Fibroblast of the aortic adventitia (primary cell): Measurements from ENCODE around the gene C1RL. TPM values are rescaled to one million over a fixed set of nuclear protein-coding genes. Genes with fewer than 3 reads are reported as not detected.
A peak's percentile ranks its signal among the peaks of the same experiment; 100 is the strongest.

Source experiments
- DNase-seq: peaks from one replicate; pipeline ENCODE4 v3.0.0-alpha.2; 2010; ENCODE audit warnings: low read depth
- H3K4me3 ChIP-seq: 2 replicates; pipeline ENCODE4 v1.5.1; 2011; ENCODE audit warnings: low read depth, mild to moderate bottlenecking, control low read depth, low read length, moderate library complexity
- total RNA-seq: library from RNA; depleted of rRNA; stranded (reverse); fragments of >200 nt; gene quantifications from 2 replicates; pipeline ENCODE4 v1.2.3, GENCODE V29; 2012; ENCODE audit warnings: low replicate concordance
- TF ChIP-seq, protein P1 (sequence below): IDR thresholded peaks from 2 replicates; pipeline ENCODE4 v1.5.1; 2011; ENCODE audit warnings: mild to moderate bottlenecking, low read length, control low read depth, inconsistent platforms; ENCODE audit not compliant: insufficient read depth

The C1RL gene
- total RNA-seq, 1 donor = 50.6 TPM

DNA sequence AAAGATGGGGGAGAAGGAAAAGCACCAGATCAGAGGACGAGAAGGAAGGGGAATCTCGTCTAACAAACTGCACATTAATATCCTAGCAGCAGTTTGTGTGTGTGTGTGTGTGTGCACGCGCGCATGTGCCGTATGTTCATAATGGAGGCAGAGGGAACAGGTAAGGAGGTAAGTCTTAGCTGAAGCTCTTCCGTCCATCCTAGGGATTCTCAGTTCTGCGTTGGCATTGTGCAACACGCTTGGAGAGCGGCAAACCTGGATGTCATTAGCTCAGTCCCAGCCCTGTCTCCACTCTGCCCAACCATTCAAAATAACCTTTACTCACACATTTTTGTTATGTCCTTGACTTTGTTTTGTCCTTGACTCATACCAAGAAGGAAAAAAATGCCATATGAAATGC is 15.1 kb downstream of the C1RL start:
- H3K4me3 ChIP-seq = no peak overlapping the region
- peak; percentile 56 for DNase-seq
- TF ChIP-seq, protein P1, sequence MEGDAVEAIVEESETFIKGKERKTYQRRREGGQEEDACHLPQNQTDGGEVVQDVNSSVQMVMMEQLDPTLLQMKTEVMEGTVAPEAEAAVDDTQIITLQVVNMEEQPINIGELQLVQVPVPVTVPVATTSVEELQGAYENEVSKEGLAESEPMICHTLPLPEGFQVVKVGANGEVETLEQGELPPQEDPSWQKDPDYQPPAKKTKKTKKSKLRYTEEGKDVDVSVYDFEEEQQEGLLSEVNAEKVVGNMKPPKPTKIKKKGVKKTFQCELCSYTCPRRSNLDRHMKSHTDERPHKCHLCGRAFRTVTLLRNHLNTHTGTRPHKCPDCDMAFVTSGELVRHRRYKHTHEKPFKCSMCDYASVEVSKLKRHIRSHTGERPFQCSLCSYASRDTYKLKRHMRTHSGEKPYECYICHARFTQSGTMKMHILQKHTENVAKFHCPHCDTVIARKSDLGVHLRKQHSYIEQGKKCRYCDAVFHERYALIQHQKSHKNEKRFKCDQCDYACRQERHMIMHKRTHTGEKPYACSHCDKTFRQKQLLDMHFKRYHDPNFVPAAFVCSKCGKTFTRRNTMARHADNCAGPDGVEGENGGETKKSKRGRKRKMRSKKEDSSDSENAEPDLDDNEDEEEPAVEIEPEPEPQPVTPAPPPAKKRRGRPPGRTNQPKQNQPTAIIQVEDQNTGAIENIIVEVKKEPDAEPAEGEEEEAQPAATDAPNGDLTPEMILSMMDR = no peak

DNA sequence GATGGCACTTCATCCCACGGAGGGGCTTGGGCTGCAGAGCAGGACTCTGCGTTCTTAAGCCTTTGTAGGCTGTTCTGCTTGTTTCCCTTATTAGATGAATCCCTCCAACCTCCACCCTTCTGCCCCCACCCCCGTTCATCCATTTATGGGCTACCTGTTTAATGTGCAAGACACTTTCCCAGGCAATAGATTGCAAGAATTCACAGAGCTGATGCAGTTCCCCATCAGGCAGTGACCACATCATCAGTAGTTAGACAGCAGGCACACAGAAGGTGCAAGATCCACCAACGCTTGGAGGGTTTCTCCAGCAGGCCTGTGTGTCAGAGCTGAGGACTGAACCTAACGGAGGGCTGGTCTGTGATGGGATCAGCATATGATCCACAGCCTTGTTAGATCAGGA is 15.5 kb downstream of the C1RL start:
- no peak for DNase-seq
- no peak overlapping the region for H3K4me3 ChIP-seq
- TF ChIP-seq, protein P1 = no peak

DNA sequence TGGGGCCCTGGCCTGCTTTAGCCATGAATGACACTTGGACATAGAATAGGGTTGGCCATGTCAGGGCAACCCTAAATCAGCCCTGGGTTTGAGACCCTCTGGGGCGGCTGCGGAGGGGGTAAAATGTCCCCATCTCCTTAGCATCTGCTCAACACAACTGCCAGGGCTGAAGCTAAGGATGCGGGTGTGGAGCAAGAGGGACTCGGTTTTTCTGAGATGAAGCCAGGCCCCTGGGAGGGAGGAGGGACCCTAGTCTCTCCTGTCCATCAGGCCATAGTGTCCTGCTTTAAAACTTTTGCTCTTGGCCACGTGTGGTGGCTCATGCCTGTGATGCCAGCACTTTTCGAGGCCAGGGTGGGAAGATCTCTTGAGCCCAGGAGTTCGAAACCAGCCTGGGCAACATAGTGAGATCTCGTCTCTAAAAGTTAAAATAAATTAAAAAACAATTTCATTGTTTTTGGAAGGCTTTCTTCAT is 16.0 kb downstream of the C1RL start:
- DNase-seq = no peak
- TF ChIP-seq, protein P1 = no peak
- H3K4me3 ChIP-seq = no peak overlapping the region

DNA sequence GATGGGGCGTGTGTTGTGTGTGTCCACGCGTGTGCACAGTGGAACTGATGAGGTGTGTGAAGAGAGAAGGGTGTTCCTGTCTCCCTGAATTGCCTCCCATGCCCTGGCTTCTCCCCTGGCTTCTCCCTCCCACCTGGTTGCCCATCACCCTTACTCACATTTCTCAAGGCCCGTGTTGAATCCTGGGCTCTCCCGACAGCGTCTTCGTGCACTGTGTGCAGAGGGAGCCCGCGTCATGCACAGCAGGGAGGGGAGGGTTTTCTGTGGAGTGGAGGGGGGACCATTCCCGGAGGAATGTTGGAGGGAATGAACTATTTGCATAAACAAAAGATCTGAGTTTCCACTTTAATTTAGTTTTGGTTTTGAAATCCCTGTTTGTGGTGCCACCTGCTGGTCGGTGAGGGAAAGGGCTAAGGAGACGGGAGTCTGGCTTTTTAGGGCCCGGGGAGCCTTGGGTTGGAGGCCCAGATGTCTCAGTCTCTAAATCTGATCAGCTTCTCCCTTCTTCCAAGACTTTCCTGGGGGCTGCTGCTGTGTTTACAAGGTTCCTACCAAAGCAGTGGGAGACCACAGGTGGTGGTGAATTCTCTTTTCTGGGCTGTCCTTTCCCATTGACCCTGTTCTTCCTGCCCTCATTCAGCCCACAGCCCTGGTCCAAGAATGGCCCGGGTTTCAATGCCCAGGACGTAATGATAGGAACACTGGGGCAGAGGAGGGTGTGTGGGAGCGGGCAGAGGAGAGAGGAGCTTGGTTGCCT is 16.6 kb downstream of the C1RL start, which contains the start of gene C1R:
C1R (minus strand) TSS at position 217 of the 757 bp plus-strand sequence; CDS start at position 160, 57 bp downstream.
- TF ChIP-seq, protein P1 = peak; percentile 92
- peak; percentile 97 for DNase-seq
- peak within 1 kb of the TSS; percentile 95 for H3K4me3 ChIP-seq

DNA sequence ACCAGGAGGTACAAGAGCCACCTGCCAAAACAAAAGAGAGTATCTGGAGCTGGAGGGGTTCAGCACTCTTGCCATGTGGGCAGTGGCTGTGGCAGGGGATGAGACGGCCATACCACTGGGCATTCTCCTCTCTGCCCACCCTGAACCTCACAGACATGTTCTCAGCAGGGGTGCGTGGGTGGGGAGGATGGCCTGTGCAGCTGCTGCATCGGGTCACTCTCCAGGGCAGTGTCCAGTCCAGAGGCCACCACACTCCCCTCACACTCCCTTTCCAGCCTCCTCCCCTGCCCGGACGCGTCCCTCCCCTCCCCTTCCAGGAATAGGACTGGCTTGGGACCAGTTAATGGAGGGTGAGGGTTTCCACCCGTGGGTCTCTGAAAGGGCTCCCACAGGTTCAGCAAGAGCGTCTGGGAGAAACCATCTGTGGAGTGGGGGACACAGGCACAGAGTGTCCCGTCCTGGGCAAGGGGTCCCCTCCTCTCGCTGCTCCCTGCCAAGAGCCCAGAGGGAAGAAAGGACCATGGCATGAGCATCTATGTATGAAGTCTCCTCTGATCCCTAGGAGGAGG is 17.3 kb downstream of the C1RL start:
- TF ChIP-seq, protein P1 = no peak
- peak overlapping the region; percentile 95 for H3K4me3 ChIP-seq
- peak; percentile 47 for DNase-seq

DNA sequence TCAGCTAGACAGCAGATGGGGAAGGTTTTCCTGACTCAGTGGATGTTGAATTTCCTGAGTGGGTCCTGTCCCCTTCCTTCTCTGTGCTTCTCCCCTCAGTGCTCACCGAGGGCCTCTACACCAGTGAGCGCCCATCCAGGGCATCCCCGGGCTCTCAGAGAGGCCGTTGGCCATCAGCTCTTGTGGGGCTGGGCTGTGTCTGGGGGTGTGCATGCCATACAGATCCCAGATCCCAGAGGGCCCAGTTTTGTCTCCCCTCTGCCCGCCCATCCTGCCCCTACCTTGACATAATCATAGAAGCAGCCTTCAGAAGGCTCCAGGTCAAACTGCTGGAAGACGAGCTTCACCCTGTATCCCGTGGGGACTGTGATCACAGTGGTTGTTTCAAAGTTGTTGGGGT is 17.8 kb downstream of the C1RL start:
- no peak for DNase-seq
- peak overlapping the region; percentile 95 for H3K4me3 ChIP-seq
- TF ChIP-seq, protein P1 = no peak
